Upper lobe of left lung (tissue), 4 donors: ENCODE results near the gene SARNP.

Experiments used
- CTCF ChIP-seq, 6 experiments: fragments of 450-650 bp in 4 of 6; fragments of 200-600 bp in 2 of 6; sonication (generic) in 2 of 6; IDR thresholded peaks; one replicate each; pipeline ENCODE4 v1.5.1; 2016 to 2019; ENCODE audit warnings: antibody characterized with exemption in 6 of 6
- EP300 ChIP-seq, 4 donors: sonication (generic); formaldehyde crosslinking; IDR thresholded peaks; one replicate each; pipeline ENCODE4 v1.5.1; 2017; ENCODE audit warnings: antibody characterized with exemption in 4 of 4, control low read depth in 2 of 4
- POLR2A ChIP-seq, 4 donors: fragments of 450-650 bp; IDR thresholded peaks; one replicate each; pipeline ENCODE4 v1.5.1; 2016 to 2017; ENCODE audit warnings: antibody characterized with exemption in 4 of 4, mild to moderate bottlenecking in 2 of 4
- POLR2AphosphoS5 ChIP-seq, 2 donors: sonication (generic); formaldehyde crosslinking; IDR thresholded peaks; one replicate each; pipeline ENCODE4 v1.5.1; 2017; ENCODE audit warnings: antibody characterized with exemption in 2 of 2

- TF ChIP-seq CTCF (IDR thresholded peaks at IDR 0.05) (no peak), EP300 (IDR thresholded peaks at IDR 0.05) (no peak), POLR2A (IDR thresholded peaks at IDR 0.05) (no peak), POLR2AphosphoS5 (IDR thresholded peaks at IDR 0.05) (no peak)
These were observed 90.6 kb downstream of the SARNP start for GRCh38 chr12:55726971-55727370.
